OCI-LY3 (cell line): ENCODE data around the gene SIVA1.

Source experiments
- EZH2phosphoT487 ChIP-seq: fragments of 200-600 bp; shearing (Covaris generic); IDR thresholded peaks from 2 replicates; pipeline ENCODE4 v1.6.1; 2018; ENCODE audit warnings: antibody characterized with exemption, mixed run types, low read depth
- TF ChIP-seq, protein P1 (sequence below): fragments of 200-600, 300-600 bp; sonication (generic); IDR thresholded peaks from 2 replicates; pipeline ENCODE4 v1.5.1; 2014; ENCODE audit warnings: antibody characterized with exemption, low read length, low read depth

DNA sequence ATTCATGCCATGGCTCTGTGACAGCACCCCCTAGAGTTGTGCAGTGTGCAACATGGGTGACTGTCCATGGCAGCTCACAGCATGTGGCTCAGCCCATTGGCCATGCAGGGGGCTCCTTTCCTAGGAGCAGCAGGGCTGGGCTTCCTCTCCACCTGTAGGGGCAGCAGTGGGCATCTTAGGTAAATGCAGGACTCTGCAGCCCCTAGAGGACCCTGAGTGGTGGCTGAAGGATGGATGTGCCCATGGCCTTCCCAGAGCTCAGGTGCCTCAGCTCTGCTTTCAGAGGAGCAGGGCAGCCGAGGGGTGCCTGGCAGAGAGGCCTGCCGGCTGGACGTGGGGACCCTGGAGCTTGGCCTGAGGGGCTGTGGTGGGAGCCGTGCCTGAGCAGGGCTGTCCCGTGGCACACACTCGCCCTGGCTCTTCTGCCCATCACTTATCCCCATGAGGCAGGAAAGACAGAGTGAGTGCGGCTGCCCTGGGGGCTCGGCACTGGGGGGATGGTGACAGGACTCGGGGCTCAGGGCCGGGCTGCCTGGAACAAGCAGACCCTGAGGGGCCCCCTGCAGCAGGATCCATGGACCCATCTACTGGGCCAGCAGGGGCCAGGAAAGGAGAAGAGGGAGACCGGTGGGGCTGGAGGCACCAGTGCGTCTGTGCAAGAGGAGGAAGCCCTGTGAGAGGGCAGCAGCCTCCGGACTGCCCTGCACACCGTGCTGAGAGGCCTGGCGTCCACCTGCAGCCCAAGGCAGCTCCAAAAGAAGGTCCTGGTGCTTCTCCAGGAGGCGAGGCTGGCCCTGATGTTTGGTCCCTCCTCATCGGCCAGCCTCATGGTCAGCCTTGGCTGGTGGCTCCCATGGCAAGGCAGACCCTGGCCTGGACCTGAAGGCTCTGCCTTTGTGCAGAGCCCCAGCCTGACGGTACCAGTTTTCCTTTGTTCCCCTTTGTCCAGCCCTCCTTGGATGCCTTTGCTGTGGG lies 21.3 kb upstream of the SIVA1 start:
- TF ChIP-seq, protein P1, sequence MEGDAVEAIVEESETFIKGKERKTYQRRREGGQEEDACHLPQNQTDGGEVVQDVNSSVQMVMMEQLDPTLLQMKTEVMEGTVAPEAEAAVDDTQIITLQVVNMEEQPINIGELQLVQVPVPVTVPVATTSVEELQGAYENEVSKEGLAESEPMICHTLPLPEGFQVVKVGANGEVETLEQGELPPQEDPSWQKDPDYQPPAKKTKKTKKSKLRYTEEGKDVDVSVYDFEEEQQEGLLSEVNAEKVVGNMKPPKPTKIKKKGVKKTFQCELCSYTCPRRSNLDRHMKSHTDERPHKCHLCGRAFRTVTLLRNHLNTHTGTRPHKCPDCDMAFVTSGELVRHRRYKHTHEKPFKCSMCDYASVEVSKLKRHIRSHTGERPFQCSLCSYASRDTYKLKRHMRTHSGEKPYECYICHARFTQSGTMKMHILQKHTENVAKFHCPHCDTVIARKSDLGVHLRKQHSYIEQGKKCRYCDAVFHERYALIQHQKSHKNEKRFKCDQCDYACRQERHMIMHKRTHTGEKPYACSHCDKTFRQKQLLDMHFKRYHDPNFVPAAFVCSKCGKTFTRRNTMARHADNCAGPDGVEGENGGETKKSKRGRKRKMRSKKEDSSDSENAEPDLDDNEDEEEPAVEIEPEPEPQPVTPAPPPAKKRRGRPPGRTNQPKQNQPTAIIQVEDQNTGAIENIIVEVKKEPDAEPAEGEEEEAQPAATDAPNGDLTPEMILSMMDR, result peak; percentile 39
- TF ChIP-seq EZH2phosphoT487, result no peak
